NCI-H524 (cell line): ENCODE measurements around the gene HEXD.

Experiments
- DNase-seq, 2 experiments: peaks; one replicate each; lab custom pipeline; 2025; lab: John Stamatoyannopoulos, UW

Gene HEXD

DNA sequence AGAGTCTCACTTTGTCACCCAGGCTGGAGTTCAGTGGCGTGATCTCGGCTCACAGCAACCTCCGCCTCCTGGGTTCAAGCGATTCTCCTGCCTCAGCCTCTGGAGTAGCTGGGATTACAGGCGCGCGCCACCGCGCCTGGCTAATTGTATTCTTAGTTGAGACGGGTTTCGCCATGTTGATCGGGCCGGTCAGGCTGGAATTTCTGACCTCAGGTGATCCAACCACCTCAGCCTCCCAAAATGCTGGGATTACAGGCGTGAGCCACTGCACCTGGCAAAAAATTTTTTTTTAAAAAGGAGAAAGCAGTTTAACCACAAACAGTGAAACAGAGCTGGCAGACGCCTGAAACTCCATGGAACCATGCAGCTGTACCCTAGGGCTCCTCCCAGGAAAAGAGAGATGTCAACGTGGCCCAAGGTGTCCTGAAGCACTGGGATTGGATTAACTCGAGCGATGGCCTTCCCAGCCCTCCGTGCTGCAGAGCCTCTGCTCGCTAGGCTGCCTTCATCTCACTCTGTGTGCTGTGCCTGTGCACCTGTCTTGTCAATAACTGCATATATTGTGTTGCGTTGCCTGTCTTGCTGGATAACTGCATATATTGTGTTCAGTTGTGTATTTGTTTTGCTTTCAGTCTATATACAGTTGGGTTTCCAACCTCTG lies 71.8 kb downstream of the HEXD start:
- DNase-seq: peak in 1 of 2 experiments; percentile 56

DNA sequence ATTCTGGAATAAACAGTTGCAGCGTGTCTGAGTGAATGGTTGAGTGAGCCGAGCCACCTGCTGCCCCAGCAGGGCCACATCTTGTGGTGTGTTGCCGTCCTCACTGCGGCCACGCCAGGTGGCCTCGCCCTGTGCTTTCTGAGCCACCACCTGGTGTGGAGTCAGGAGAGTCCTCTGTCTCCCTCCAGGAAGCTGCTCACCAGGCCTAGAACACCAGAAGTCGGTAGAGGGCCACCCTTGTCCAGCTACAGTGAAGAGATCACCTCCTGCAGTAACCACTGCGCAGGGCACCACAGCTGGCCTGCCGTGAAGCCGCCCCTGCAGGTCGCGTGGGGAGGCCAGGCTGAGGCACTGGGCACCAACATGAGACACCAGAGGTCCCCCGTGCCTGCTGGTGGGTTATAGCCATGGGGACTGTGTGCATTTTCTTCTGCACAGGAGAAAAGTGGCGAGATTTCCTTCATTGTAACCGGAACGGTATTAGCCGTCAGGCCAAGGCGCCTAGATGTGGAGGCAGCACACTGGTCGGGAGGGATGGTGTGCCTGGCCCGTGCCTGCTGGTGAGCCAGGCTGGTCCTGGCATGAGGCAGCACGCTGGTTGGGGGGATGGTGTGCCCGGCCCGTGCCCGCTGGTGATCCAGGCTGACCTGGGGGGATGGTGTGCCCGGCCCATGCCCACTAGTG lies 72.5 kb downstream of the HEXD start:
- DNase-seq: peak in 1 of 2 experiments; percentile 77

DNA sequence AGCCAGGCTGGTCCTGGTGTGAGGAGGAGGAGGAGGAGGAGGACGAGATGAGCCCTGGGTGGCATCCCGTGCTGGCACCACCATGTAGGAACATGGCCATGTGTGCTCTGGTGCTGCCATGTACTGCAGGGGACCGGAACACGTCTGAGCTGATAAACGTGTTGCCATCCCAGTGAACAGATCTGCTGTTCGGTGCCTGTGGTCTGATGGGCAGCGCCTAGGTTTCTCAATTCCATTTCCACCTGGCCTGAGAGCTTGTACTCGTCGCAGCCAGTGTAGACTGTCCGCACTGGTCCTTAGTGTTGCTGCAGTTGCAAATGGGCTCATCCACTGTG lies 73.0 kb downstream of the HEXD start:
- DNase-seq: no peak

DNA sequence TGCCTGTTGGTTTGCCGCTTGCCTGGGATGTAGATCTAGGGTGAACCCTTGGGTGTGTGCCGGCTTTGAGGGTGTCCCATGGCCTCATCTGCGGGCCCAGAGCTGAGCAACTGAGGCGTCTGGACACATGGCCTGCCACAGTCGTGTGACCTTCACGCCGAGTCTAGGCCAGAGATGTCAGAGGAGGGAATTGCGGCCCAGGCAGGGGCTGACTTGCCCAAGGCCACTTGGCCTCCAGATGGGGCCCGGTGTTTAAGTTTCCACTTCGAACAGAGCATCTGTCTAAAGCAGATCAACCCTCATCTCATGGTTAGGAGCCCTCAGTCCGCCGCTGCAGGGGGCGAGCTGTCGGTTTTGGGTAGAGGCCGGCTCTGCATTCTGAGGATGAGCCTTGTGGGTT lies 73.4 kb downstream of the HEXD start:
- DNase-seq: peak in 1 of 2 experiments; percentile 41
